ENCODE results near the gene TBXA2R.

The TBXA2R gene

GRCh38 chr19:3611841-3612240 is 5.2 kb upstream of the TBXA2R start:
- TF ChIP-seq MAX (IDR thresholded peaks at IDR 0.05) (no peak), EGR1 (IDR thresholded peaks at IDR 0.05) (no peak), TCF12 (IDR thresholded peaks at IDR 0.05; ENCODE audit: low read depth) (no peak), ZBTB7A (IDR thresholded peaks at IDR 0.05; ENCODE audit: low read depth) (no peak), YY1 (IDR thresholded peaks at IDR 0.05; ENCODE audit: low read depth) (no peak), NFIC (IDR thresholded peaks at IDR 0.05) (no peak), CEBPB (IDR thresholded peaks at IDR 0.05) (no peak), RAD21 (IDR thresholded peaks at IDR 0.05; ENCODE audit: low read depth) (no peak), FOXM1 (IDR thresholded peaks at IDR 0.05; ENCODE audit: borderline replicate concordance, low read depth) (no peak), TEAD4 (IDR thresholded peaks at IDR 0.05) (no peak), CREB1 (IDR thresholded peaks at IDR 0.05; ENCODE audit: low read depth) (no peak), EP300 (IDR thresholded peaks at IDR 0.05; ENCODE audit: borderline replicate concordance) (no peak)
- TF ChIP-seq, protein P1, sequence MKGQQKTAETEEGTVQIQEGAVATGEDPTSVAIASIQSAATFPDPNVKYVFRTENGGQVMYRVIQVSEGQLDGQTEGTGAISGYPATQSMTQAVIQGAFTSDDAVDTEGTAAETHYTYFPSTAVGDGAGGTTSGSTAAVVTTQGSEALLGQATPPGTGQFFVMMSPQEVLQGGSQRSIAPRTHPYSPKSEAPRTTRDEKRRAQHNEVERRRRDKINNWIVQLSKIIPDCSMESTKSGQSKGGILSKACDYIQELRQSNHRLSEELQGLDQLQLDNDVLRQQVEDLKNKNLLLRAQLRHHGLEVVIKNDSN (IDR thresholded peaks at IDR 0.05), result no peak

DNA sequence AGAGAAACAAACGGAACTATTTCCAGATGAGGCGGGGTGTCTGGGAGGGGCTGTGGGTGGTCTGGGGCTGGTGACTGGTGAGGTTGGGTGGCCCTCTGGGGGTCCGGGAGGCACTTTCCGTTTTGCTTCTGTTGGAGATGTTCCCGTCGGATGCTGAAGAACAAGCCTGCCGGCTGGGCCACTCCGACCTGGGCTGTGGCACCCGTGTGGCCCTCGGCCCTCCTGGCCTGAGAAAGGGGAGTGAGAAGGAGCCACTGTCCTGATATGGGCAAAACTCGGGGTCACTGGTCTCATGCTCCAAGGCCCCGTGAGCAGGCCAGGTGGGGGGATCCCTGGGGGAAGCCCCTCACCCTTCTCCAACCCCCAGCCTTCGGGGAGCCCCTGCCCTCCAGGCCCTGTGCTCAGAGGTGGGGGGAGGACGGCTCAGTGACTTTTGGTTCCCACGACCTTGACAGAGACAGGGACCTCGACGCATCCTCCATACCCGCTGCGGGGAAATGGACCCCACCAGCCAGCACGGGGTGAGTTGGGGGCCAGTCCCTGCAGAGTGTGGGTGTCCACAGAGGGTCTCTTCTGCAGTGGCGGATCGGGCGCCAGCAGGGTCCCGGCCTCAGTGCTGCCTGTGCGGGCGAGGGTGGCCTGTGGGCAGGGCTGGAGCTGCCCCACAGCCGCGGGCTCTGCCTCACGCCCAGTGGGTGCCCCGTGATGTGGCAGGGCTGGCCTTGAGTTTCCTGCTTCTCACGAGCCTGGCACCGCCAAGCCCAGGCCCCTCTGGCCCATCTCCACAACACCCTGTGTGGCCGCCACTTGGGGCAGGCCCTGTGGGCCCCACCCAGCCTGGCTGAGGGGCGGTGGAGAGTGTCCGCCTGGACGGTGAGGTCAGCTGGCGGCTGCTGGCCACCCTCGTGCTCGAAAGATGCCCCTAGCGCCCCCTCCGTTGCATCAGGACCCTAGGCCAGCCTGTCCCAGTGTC is 4.4 kb upstream of the TBXA2R start:
- 0 out of 2 replicates have a peak, but pooled peaks have one; percentile 38 for TF ChIP-seq ZBTB7A (IDR thresholded peaks at IDR 0.05; ENCODE audit: low read depth)
- no peak for TF ChIP-seq TEAD4 (IDR thresholded peaks at IDR 0.05)

- TF ChIP-seq YY1 (IDR thresholded peaks at IDR 0.05; ENCODE audit: low read depth) (0 out of 2 replicates have a peak, but pooled peaks have one; percentile 26), CEBPB (IDR thresholded peaks at IDR 0.05) (no peak)
Measured at GRCh38 chr19:3609779-3610719, 3.4 kb upstream of the TBXA2R start.

GRCh38 chr19:3608750-3609322 is 2.2 kb upstream of the TBXA2R start:
- TF ChIP-seq EGR1 (IDR thresholded peaks at IDR 0.05) (no peak), NFIC (IDR thresholded peaks at IDR 0.05) (no peak), EP300 (IDR thresholded peaks at IDR 0.05; ENCODE audit: borderline replicate concordance) (no peak), FOXM1 (IDR thresholded peaks at IDR 0.05; ENCODE audit: borderline replicate concordance, low read depth) (no peak), TEAD4 (IDR thresholded peaks at IDR 0.05) (no peak), TAF1 (IDR thresholded peaks at IDR 0.05; ENCODE audit: low read depth) (no peak), TCF12 (IDR thresholded peaks at IDR 0.05; ENCODE audit: low read depth) (no peak), RAD21 (IDR thresholded peaks at IDR 0.05; ENCODE audit: low read depth) (no peak), ZBTB7A (IDR thresholded peaks at IDR 0.05; ENCODE audit: low read depth) (no peak), CREB1 (IDR thresholded peaks at IDR 0.05; ENCODE audit: low read depth) (no peak), YY1 (IDR thresholded peaks at IDR 0.05; ENCODE audit: low read depth) (no peak), MAX (IDR thresholded peaks at IDR 0.05) (no peak), CEBPB (IDR thresholded peaks at IDR 0.05) (no peak)
- TF ChIP-seq, protein P1 (IDR thresholded peaks at IDR 0.05), result no peak
- TF ChIP-seq, protein P2, sequence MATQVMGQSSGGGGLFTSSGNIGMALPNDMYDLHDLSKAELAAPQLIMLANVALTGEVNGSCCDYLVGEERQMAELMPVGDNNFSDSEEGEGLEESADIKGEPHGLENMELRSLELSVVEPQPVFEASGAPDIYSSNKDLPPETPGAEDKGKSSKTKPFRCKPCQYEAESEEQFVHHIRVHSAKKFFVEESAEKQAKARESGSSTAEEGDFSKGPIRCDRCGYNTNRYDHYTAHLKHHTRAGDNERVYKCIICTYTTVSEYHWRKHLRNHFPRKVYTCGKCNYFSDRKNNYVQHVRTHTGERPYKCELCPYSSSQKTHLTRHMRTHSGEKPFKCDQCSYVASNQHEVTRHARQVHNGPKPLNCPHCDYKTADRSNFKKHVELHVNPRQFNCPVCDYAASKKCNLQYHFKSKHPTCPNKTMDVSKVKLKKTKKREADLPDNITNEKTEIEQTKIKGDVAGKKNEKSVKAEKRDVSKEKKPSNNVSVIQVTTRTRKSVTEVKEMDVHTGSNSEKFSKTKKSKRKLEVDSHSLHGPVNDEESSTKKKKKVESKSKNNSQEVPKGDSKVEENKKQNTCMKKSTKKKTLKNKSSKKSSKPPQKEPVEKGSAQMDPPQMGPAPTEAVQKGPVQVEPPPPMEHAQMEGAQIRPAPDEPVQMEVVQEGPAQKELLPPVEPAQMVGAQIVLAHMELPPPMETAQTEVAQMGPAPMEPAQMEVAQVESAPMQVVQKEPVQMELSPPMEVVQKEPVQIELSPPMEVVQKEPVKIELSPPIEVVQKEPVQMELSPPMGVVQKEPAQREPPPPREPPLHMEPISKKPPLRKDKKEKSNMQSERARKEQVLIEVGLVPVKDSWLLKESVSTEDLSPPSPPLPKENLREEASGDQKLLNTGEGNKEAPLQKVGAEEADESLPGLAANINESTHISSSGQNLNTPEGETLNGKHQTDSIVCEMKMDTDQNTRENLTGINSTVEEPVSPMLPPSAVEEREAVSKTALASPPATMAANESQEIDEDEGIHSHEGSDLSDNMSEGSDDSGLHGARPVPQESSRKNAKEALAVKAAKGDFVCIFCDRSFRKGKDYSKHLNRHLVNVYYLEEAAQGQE (IDR thresholded peaks at IDR 0.05; ENCODE audit: low read depth), result no peak

GRCh38 chr19:3608079-3608641 is 1.5 kb upstream of the TBXA2R start:
- TF ChIP-seq, protein P1 (IDR thresholded peaks at IDR 0.05), result no peak
- TF ChIP-seq TAF1 (IDR thresholded peaks at IDR 0.05; ENCODE audit: low read depth) (no peak), NFIC (IDR thresholded peaks at IDR 0.05) (no peak), CEBPB (IDR thresholded peaks at IDR 0.05) (no peak), YY1 (IDR thresholded peaks at IDR 0.05; ENCODE audit: low read depth) (no peak), RAD21 (IDR thresholded peaks at IDR 0.05; ENCODE audit: low read depth) (no peak)

Data from Ishikawa (cell line).